CD14-positive monocyte (primary cell): Measurements from ENCODE around the gene ITGB1. TPM values are rescaled to one million over a fixed set of nuclear protein-coding genes. Genes with fewer than 3 reads are reported as not detected.
"Not testable (repeated sequence)": the region's sequence is repeated elsewhere in the genome, so short reads cannot be mapped to it uniquely, and the experiment has no call there.

Source experiments
- DNase-seq, 3 donors: peaks; one replicate each; pipeline ENCODE4 v3.0.0-alpha.2; 2011 to 2022
- H2AFZ ChIP-seq: 2 replicates; pipeline ENCODE4 v1.6.0; 2012; ENCODE audit warnings: mild to moderate bottlenecking, low read depth, low read length, inconsistent platforms; ENCODE audit not compliant: insufficient read depth, poor library complexity, severe bottlenecking
- H3K27ac ChIP-seq, 2 donors: 1 replicate in 1 of 2; 2 replicates in 1 of 2; pipeline ENCODE4 v1.5.1; 2012 to 2013; ENCODE audit warnings: low read length in 2 of 2, control low read depth in 1 of 2, inconsistent platforms in 1 of 2, low read depth in 1 of 2, mild to moderate bottlenecking in 1 of 2
- H3K27me3 ChIP-seq, 2 donors: one replicate each; pipeline versions ENCODE4 v1.6.0 to v1.6.1; 2011 to 2013; ENCODE audit warnings: low read length in 2 of 2; ENCODE audit not compliant: control insufficient read depth in 2 of 2, insufficient read depth in 2 of 2
- H3K36me3 ChIP-seq, 2 donors: replicated peaks in 1 of 2; 1 replicate in 1 of 2; 2 replicates in 1 of 2; pipeline versions ENCODE4 v1.5.1 to v1.6.1; 2012 to 2013; ENCODE audit warnings: low read length in 2 of 2, control low read depth in 1 of 2, inconsistent platforms in 1 of 2, mild to moderate bottlenecking in 1 of 2; ENCODE audit not compliant: insufficient read depth in 2 of 2, control insufficient read depth in 1 of 2
- H3K4me1 ChIP-seq, 2 donors: 1 replicate in 1 of 2; 2 replicates in 1 of 2; pipeline versions ENCODE4 v1.5.1 to v1.6.1; 2012 to 2013; ENCODE audit warnings: low read length in 2 of 2, control low read depth in 1 of 2, inconsistent platforms in 1 of 2, mild to moderate bottlenecking in 1 of 2, moderate library complexity in 1 of 2; ENCODE audit not compliant: insufficient read depth in 2 of 2, control insufficient read depth in 1 of 2
- H3K4me2 ChIP-seq: replicated peaks from 2 replicates; pipeline ENCODE3; 2012; ENCODE audit warnings: low read length, moderate library complexity, mild to moderate bottlenecking; ENCODE audit not compliant: poor library complexity, severe bottlenecking; ENCODE audit errors: extremely low read depth
- H3K4me3 ChIP-seq, 3 experiments: fragments of 200-600 bp in 1 of 3; sonication (generic) in 1 of 3; replicated peaks in 1 of 3; 1 replicate in 2 of 3; 2 replicates in 1 of 3; pipeline ENCODE4 v1.5.1; 2011 to 2013; ENCODE audit warnings: low read length in 3 of 3, mild to moderate bottlenecking in 3 of 3, control low read depth in 2 of 3, low read depth in 2 of 3, inconsistent platforms in 1 of 3, moderate library complexity in 1 of 3
- H3K79me2 ChIP-seq: 2 replicates; pipeline ENCODE4 v1.6.0; 2012; ENCODE audit warnings: mild to moderate bottlenecking, control low read depth, inconsistent platforms, low read length, moderate library complexity; ENCODE audit not compliant: insufficient read depth
- H3K9ac ChIP-seq: 2 replicates; pipeline ENCODE4 v1.6.0; 2017; ENCODE audit warnings: low read length, mild to moderate bottlenecking; ENCODE audit not compliant: insufficient read depth, poor library complexity, severe bottlenecking
- H3K9me3 ChIP-seq, 2 donors: replicated peaks in 1 of 2; 1 replicate in 1 of 2; 2 replicates in 1 of 2; pipeline versions ENCODE4 v1.5.1 to v1.6.1; 2012 to 2013; ENCODE audit warnings: low read length in 2 of 2, control low read depth in 1 of 2; ENCODE audit not compliant: control insufficient read depth in 1 of 2, insufficient read depth in 1 of 2
- H4K20me1 ChIP-seq: 2 replicates; pipeline ENCODE4 v1.6.0; 2012; ENCODE audit warnings: mild to moderate bottlenecking, low read length, control low read depth, moderate library complexity; ENCODE audit not compliant: insufficient read depth
- H3K27ac Mint-ChIP-seq, 7 donors: one replicate each; pipeline ENCODE4 v1.8.0; 2020; ENCODE audit warnings: mild to moderate bottlenecking in 7 of 7, mixed read lengths in 7 of 7, moderate library complexity in 6 of 7, inconsistent platforms in 2 of 7
- H3K27me3 Mint-ChIP-seq, 3 donors: one replicate each; pipeline ENCODE4 v1.8.0; 2021 to 2022; ENCODE audit warnings: low read depth in 3 of 3, mild to moderate bottlenecking in 3 of 3, mixed read lengths in 3 of 3, moderate library complexity in 3 of 3, inconsistent platforms in 1 of 3
- H3K36me3 Mint-ChIP-seq, 2 donors: one replicate each; pipeline ENCODE4 v1.8.0; 2020; ENCODE audit warnings: mixed read lengths in 2 of 2, inconsistent platforms in 1 of 2, mild to moderate bottlenecking in 1 of 2
- H3K4me1 Mint-ChIP-seq: one replicate; pipeline ENCODE4 v1.8.0; 2020; ENCODE audit warnings: mild to moderate bottlenecking, mixed read lengths
- H3K4me3 Mint-ChIP-seq, 2 donors: one replicate each; pipeline ENCODE4 v1.8.0; 2020; ENCODE audit warnings: mild to moderate bottlenecking in 2 of 2, mixed read lengths in 2 of 2, moderate library complexity in 1 of 2
- H3K9me3 Mint-ChIP-seq, 7 donors: one replicate each; pipeline ENCODE4 v1.8.0; 2020 to 2022; ENCODE audit warnings: mixed read lengths in 7 of 7, mild to moderate bottlenecking in 6 of 7, moderate library complexity in 6 of 7, inconsistent platforms in 2 of 7
- CTCF ChIP-seq: fragments of 200-600 bp; IDR thresholded peaks from one replicate; pipeline ENCODE4 v1.8.0; 2022; ENCODE audit warnings: antibody characterized with exemption, mild to moderate bottlenecking
- WGBS: methylation state at CpG from one replicate; pipeline ENCODE4 v1.1.5; 2013; ENCODE audit warnings: missing lambda C conversion rate; ENCODE audit not compliant: insufficient coverage; 5-methylcytosine and 5-hydroxymethylcytosine counted together
- intact Hi-C, 2 donors: fragments of 100-400 bp; cut with micrococcal nuclease; formaldehyde crosslinking; loops; one replicate each; pipeline versions ENCODE4 v1.15.0 to v1.15.1; 2023
- polyA plus RNA-seq, 3 donors: library from polyadenylated mRNA; depleted of rRNA in 1 of 3; unstranded in 2 of 3; stranded (reverse) in 1 of 3; fragments of 300-500 nt in 2 of 3; fragments of >200 nt in 1 of 3; fragmentation: Illumina TruSeq in 2 of 3; gene quantifications; 1 replicate in 2 of 3; 2 replicates in 1 of 3; pipeline ENCODE4 v1.2.3, GENCODE V29; 2012 to 2021

ITGB1 gene
- polyA plus RNA-seq, 3 donors = 58.2 to 157 (median 127) TPM

DNA sequence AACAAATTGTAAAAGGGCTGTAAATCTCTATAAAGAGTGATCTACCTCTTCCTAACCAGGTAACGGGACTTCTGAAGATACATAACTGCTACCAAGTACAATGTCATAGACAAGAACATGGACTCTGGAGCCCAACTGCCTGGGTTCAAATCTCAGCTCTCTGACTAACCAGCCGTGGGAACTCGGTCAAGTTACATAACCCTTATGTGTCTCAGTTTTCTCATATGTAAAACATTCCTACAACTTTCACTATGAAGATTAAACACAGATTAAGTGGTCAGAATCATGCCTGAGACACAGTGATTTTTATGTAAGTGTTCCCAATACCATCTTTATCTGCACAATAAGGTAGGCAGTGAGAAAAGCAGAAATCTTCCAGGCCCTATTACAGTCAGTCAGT is 52.6 kb downstream of the ITGB1 start:
- intact Hi-C loops = no loop called here
- WGBS = 100% methylated on average over 1 of the region's 3 CpGs
- Mint-ChIP-seq H3K27ac (peak overlapping the region in 2 of 7 donors; percentile 18 to 63), H3K4me1 (no peaks in the 10 kb centered on the region), H3K4me3 (no peak overlapping the region), H3K9me3 (no peaks in the 10 kb centered on the region), H3K27me3 (no peaks in the 10 kb centered on the region), H3K36me3 (peaks cover 64 to 72% of the 10 kb centered on the region in 2 donors)
- TF ChIP-seq CTCF = no peak
- Histone ChIP-seq H3K36me3 (peaks cover 58 to 89% of the 10 kb centered on the region in 2 donors), H3K4me2 (no peak overlapping the region), H3K9ac (no peak overlapping the region), H3K4me3 (no peak overlapping the region), H2AFZ (no peak overlapping the region), H3K79me2 (no peaks in the 10 kb centered on the region), H3K27me3 (no peaks in the 10 kb centered on the region), H4K20me1 (no peaks in the 10 kb centered on the region), H3K9me3 (no peaks in the 10 kb centered on the region), H3K4me1 (no peaks in the 10 kb centered on the region), H3K27ac (no peak overlapping the region)
- no peak for DNase-seq

GRCh38 chr10:32901815-32902214 is 56.2 kb downstream of the ITGB1 start:
- H3K27me3 Mint-ChIP-seq = no peaks in the 10 kb centered on the region
- intact Hi-C loops = no loop called here
- H3K36me3 Mint-ChIP-seq = peaks cover 69% of the 10 kb centered on the region in 2 donors
- no peaks in the 10 kb centered on the region for H3K9me3 Mint-ChIP-seq
- peak overlapping the region in 1 of 7 donors; percentile 3 for H3K27ac Mint-ChIP-seq
- Histone ChIP-seq H3K9ac (no peak overlapping the region), H3K27me3 (no peaks in the 10 kb centered on the region), H4K20me1 (no peaks in the 10 kb centered on the region), H3K9me3 (no peaks in the 10 kb centered on the region), H2AFZ (no peak overlapping the region), H3K4me2 (no peak overlapping the region), H3K4me3 (no peak overlapping the region), H3K36me3 (peaks cover 35 to 90% of the 10 kb centered on the region in 2 donors), H3K79me2 (no peaks in the 10 kb centered on the region), H3K27ac (no peak overlapping the region), H3K4me1 (no peaks in the 10 kb centered on the region)
- H3K4me3 Mint-ChIP-seq = no peak overlapping the region
- WGBS = 100% methylated on average over 4 of the region's 9 CpGs
- no peaks in the 10 kb centered on the region for H3K4me1 Mint-ChIP-seq
- no peak for DNase-seq
- TF ChIP-seq CTCF = no peak

DNA sequence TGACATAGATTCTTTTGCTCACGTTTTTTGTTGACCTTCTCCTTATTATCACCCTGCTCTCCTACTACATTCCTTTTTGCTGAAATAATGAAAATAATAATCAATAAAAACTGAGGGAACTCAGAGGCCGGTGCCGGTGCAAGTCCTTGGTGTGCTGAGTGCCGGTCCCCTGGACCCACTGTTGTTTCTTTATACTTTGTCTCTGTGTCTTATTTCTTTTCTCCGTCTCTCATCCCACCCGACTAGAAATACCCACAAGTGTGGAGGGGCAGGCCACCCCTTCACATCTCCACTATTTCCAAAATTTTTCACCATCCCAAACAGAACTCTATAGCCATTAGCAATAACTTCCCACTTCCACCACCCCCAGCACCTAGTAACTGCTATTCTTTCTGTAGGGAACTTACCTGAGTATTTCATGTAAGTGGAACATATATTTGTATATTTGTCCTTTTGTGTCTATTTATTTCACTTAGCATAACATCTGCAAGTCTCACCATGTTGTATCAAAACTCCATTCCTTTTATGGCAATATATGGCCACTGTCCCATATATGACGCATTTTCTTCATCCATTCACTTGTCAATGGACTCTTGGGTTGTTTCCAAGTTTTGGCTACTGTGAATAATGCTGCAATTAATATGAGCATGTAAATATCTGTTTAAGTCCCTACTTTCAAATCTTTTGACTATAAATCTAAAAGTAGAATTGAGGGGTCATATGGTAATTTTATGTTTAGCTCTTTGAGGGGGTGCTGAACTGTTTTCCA is 62.6 kb downstream of the ITGB1 start:
- H3K79me2 ChIP-seq, H3K27me3 ChIP-seq, H3K9ac ChIP-seq, H4K20me1 ChIP-seq, H3K4me1 Mint-ChIP-seq, H3K4me3 Mint-ChIP-seq, H3K9me3 ChIP-seq, H3K27ac ChIP-seq, H2AFZ ChIP-seq, H3K9me3 Mint-ChIP-seq, DNase-seq, H3K4me1 ChIP-seq, intact Hi-C loops, H3K4me3 ChIP-seq, H3K4me2 ChIP-seq, H3K27me3 Mint-ChIP-seq: not testable (repeated sequence)
- H3K36me3 ChIP-seq = peaks cover 9 to 50% of the 10 kb centered on the region in 2 donors
- WGBS = 100% methylated on average over 2 of the region's 7 CpGs
- Mint-ChIP-seq H3K36me3 (peaks cover 45 to 50% of the 10 kb centered on the region in 2 donors), H3K27ac (peak overlapping the region in 1 of 7 donors; percentile 46)
